Liver (tissue), 3 donors: ENCODE measurements around the gene MESD.

Experiments
- GABPA ChIP-seq, 2 donors: IDR thresholded peaks in 1 of 2; conservative IDR thresholded peaks in 1 of 2; 2 replicates each; pipeline ENCODE4 v1.6.1; 2016; ENCODE audit warnings: antibody characterized with exemption in 2 of 2, mild to moderate bottlenecking in 1 of 2, moderate library complexity in 1 of 2
- HNF4A ChIP-seq, 2 donors: conservative IDR thresholded peaks; 2 replicates each; pipeline ENCODE4 v1.6.1; 2016; ENCODE audit warnings: antibody characterized with exemption in 2 of 2, mild to moderate bottlenecking in 2 of 2
- RAD21 ChIP-seq, 2 donors: IDR thresholded peaks; 2 replicates each; pipeline ENCODE4 v1.6.1; 2016; ENCODE audit warnings: antibody characterized with exemption in 2 of 2, mild to moderate bottlenecking in 2 of 2
- RXRA ChIP-seq, 2 donors: IDR thresholded peaks; 2 replicates each; pipeline ENCODE4 v1.6.1; 2017 to 2018; ENCODE audit warnings: antibody characterized with exemption in 2 of 2, mild to moderate bottlenecking in 1 of 2
- TAF1 ChIP-seq: conservative IDR thresholded peaks from 2 replicates; pipeline ENCODE4 v1.6.1; 2016; ENCODE audit warnings: antibody characterized with exemption, mild to moderate bottlenecking
- YY1 ChIP-seq: IDR thresholded peaks from 2 replicates; pipeline ENCODE4 v1.6.1; 2016; ENCODE audit warnings: antibody characterized with exemption, mild to moderate bottlenecking
- TF ChIP-seq, protein P1 (sequence below): fragments of 150-350 bp; IDR thresholded peaks from 2 replicates; pipeline ENCODE4 v1.5.1; 2017; ENCODE audit warnings: improper control_type of control experiment, low read depth, low read length; ENCODE audit not compliant: missing input control
- TF ChIP-seq, protein P2 (sequence below): IDR thresholded peaks from 2 replicates; pipeline ENCODE4 v1.6.1; 2016; ENCODE audit warnings: antibody characterized with exemption
- TF ChIP-seq, protein P3 (sequence below): IDR thresholded peaks from 2 replicates; pipeline ENCODE4 v1.6.1; 2016; ENCODE audit warnings: antibody characterized with exemption, mild to moderate bottlenecking
- donor health status: healthy.
- donor health status: healthy.

DNA sequence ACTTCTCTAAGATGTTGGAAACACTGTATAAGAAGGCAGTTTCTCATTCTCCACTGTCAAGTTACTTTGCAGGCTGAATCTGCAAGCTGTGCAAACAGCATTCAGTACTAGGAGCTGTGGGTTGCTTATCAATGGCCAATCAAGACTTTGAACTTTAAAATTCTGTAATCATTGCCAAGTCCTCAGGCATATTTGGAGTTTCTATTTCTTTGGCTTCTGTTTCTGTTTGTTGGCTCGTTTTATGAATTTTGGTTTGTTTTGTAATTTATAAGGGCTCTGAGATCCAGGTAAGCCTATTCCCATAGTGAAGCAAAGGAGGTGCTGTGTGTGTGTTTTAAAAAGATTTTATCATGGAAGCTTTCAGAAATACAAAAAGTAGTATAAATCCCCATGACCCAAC is 43.2 kb upstream of the MESD start:
- peak; percentile 89 to 91 for TF ChIP-seq HNF4A (conservative IDR thresholded peaks at IDR 0.05)
- peak in 1 of 2 donors; percentile 48 for TF ChIP-seq RAD21 (IDR thresholded peaks at IDR 0.05)
- TF ChIP-seq GABPA (IDR thresholded peaks at IDR 0.05 in 1 of 2, conservative IDR thresholded peaks at IDR 0.05 in 1 of 2) = no peak
- TF ChIP-seq, protein P1, sequence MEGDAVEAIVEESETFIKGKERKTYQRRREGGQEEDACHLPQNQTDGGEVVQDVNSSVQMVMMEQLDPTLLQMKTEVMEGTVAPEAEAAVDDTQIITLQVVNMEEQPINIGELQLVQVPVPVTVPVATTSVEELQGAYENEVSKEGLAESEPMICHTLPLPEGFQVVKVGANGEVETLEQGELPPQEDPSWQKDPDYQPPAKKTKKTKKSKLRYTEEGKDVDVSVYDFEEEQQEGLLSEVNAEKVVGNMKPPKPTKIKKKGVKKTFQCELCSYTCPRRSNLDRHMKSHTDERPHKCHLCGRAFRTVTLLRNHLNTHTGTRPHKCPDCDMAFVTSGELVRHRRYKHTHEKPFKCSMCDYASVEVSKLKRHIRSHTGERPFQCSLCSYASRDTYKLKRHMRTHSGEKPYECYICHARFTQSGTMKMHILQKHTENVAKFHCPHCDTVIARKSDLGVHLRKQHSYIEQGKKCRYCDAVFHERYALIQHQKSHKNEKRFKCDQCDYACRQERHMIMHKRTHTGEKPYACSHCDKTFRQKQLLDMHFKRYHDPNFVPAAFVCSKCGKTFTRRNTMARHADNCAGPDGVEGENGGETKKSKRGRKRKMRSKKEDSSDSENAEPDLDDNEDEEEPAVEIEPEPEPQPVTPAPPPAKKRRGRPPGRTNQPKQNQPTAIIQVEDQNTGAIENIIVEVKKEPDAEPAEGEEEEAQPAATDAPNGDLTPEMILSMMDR = no peak
- TF ChIP-seq, protein P2, sequence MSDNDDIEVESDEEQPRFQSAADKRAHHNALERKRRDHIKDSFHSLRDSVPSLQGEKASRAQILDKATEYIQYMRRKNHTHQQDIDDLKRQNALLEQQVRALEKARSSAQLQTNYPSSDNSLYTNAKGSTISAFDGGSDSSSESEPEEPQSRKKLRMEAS = no peak
- TF ChIP-seq TAF1 = no peak
- TF ChIP-seq YY1 = peak; percentile 56
- peak; percentile 62 to 71 for TF ChIP-seq RXRA (IDR thresholded peaks at IDR 0.05)
- TF ChIP-seq, protein P3, sequence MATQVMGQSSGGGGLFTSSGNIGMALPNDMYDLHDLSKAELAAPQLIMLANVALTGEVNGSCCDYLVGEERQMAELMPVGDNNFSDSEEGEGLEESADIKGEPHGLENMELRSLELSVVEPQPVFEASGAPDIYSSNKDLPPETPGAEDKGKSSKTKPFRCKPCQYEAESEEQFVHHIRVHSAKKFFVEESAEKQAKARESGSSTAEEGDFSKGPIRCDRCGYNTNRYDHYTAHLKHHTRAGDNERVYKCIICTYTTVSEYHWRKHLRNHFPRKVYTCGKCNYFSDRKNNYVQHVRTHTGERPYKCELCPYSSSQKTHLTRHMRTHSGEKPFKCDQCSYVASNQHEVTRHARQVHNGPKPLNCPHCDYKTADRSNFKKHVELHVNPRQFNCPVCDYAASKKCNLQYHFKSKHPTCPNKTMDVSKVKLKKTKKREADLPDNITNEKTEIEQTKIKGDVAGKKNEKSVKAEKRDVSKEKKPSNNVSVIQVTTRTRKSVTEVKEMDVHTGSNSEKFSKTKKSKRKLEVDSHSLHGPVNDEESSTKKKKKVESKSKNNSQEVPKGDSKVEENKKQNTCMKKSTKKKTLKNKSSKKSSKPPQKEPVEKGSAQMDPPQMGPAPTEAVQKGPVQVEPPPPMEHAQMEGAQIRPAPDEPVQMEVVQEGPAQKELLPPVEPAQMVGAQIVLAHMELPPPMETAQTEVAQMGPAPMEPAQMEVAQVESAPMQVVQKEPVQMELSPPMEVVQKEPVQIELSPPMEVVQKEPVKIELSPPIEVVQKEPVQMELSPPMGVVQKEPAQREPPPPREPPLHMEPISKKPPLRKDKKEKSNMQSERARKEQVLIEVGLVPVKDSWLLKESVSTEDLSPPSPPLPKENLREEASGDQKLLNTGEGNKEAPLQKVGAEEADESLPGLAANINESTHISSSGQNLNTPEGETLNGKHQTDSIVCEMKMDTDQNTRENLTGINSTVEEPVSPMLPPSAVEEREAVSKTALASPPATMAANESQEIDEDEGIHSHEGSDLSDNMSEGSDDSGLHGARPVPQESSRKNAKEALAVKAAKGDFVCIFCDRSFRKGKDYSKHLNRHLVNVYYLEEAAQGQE = no peak
